Kidney (tissue), 14 donors: Measurements from ENCODE around the gene FGD3. TPM values are rescaled to one million over a fixed set of nuclear protein-coding genes. Genes with fewer than 3 reads are reported as not detected.

Experiments
- DNase-seq, 5 donors: peaks; one replicate each; pipeline ENCODE4 v3.0.0-alpha.2; 2013 to 2020
- FAIRE-seq: peaks from 2 replicates; lab custom pipeline; 2012; peaks lifted over from hg19 to GRCh38; lab: Jason Lieb, UNC
- H3K27ac ChIP-seq, 2 donors: one replicate each; pipeline ENCODE4 v1.7.0; 2013; ENCODE audit warnings: low read depth in 2 of 2, low read length in 2 of 2, inconsistent platforms in 1 of 2
- H3K27me3 ChIP-seq: one replicate; pipeline ENCODE4 v1.7.1; 2013; ENCODE audit warnings: low read length, inconsistent platforms; ENCODE audit not compliant: control insufficient read depth, insufficient read depth
- H3K36me3 ChIP-seq, 3 donors: one replicate each; pipeline versions ENCODE4 v1.7.0 to v1.7.1; 2013; ENCODE audit warnings: low read length in 3 of 3, control low read depth in 1 of 3, inconsistent platforms in 1 of 3; ENCODE audit not compliant: insufficient read depth in 3 of 3, control insufficient read depth in 2 of 3
- H3K4me1 ChIP-seq, 3 donors: one replicate each; pipeline versions ENCODE4 v1.7.0 to v1.7.1; 2013; ENCODE audit warnings: low read length in 3 of 3, inconsistent platforms in 1 of 3, low read depth in 1 of 3; ENCODE audit not compliant: control insufficient read depth in 2 of 3, insufficient read depth in 2 of 3
- H3K4me3 ChIP-seq, 3 donors: one replicate each; pipeline versions ENCODE4 v1.7.0 to v1.8.1; 2013; ENCODE audit warnings: low read length in 3 of 3, control low read depth in 1 of 3, inconsistent platforms in 1 of 3
- H3K9ac ChIP-seq, 3 donors: one replicate each; pipeline versions ENCODE4 v1.7.0 to v1.7.1; 2013; ENCODE audit warnings: low read length in 3 of 3, control low read depth in 1 of 3, inconsistent platforms in 1 of 3
- H3K9me3 ChIP-seq, 3 donors: one replicate each; pipeline versions ENCODE4 v1.7.0 to v1.7.1; 2013; ENCODE audit warnings: low read length in 3 of 3, control low read depth in 1 of 3, inconsistent platforms in 1 of 3; ENCODE audit not compliant: control insufficient read depth in 2 of 3, insufficient read depth in 1 of 3
- CTCF ChIP-seq: IDR thresholded peaks from 3 replicates; pipeline ENCODE4 v1.5.1; 2012; ENCODE audit warnings: mild to moderate bottlenecking, moderate library complexity, borderline replicate concordance; ENCODE audit not compliant: insufficient read depth; ENCODE audit errors: extremely low read depth
- intact Hi-C: fragments of 100-400 bp; cut with DNase I; formaldehyde crosslinking; loops from one replicate; pipeline ENCODE4 v1.11.1; 2022
- polyA plus RNA-seq: library from polyadenylated mRNA; stranded (reverse); fragments of 350-450 nt; fragmentation: Illumina TruSeq; extraction: RNeasy Lipid Tissue Mini Kit (QIAGEN cat#74804); gene quantifications from one replicate; pipeline ENCODE4 v1.2.3, GENCODE V29; 2014; ENCODE audit warnings: low read depth, low replicate concordance; ENCODE audit not compliant: insufficient read depth
- total RNA-seq: library from RNA; stranded (reverse); fragmentation: NEBNext Ultra II Directional; extraction: Animal tissue kit (Norgen Biotek cat#: 25700); gene quantifications from one replicate; pipeline ENCODE4 v1.2.1, GENCODE V29; 2021
- donor health status: control.
- donor health status: control.
- donor health status: control.
- donor health status: control.
- donor health status: control.
- donor health status: DM: yes; HTN: yes; CAD: no.
- donor health status: Normal renal cell carcinoma (clear cell type).

The FGD3 gene
- total and polyA plus RNA-seq, 2 donors from 2014 or later, result 7.4 to 12.1 TPM

DNA sequence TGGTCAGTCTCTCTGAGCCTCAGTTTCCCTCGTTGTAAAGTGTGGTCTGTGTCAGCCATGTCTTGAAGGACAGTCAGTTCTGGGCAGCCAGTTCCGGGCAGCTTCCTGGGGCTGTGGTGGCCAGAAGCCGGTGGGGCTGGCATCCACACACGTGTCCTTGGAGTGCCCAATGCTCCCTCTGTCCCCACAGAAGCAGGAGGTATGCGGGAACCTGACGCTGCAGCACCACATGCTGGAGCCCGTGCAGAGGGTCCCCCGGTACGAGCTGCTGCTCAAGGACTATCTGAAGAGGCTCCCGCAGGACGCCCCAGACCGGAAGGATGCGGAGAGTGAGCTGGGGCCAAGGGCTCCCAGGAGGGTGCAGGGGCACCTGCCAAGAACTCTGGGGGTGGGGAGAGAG, 62.7 kb downstream of the FGD3 start:
- H3K27me3 ChIP-seq, result no peaks in the 10 kb centered on the region
- H3K9me3 ChIP-seq, result no peaks in the 10 kb centered on the region
- intact Hi-C loops, result no loop called here
- no peak overlapping the region for H3K4me3 ChIP-seq
- H3K4me1 ChIP-seq, result no peaks in the 10 kb centered on the region
- DNase-seq (no peak), FAIRE-seq (no peak)
- no peak overlapping the region for H3K27ac ChIP-seq
- no peak for TF ChIP-seq CTCF
- H3K9ac ChIP-seq, result no peak overlapping the region
- H3K36me3 ChIP-seq, result no peaks in the 10 kb centered on the region

- intact Hi-C loops, result no loop called here
- TF ChIP-seq CTCF, result no peak
- Histone ChIP-seq H3K4me1 (no peaks in the 10 kb centered on the region), H3K27me3 (no peaks in the 10 kb centered on the region), H3K9me3 (no peaks in the 10 kb centered on the region), H3K4me3 (no peak overlapping the region), H3K36me3 (no peaks in the 10 kb centered on the region), H3K9ac (no peak overlapping the region), H3K27ac (no peak overlapping the region)
- DNase-seq (no peak), FAIRE-seq (no peak)
Observed at GRCh38 chr9:93010704-93011103, 63.4 kb downstream of the FGD3 start.

- Histone ChIP-seq H3K4me1 (no peaks in the 10 kb centered on the region), H3K36me3 (no peaks in the 10 kb centered on the region), H3K9ac (no peak overlapping the region), H3K4me3 (no peak overlapping the region), H3K27me3 (no peaks in the 10 kb centered on the region), H3K27ac (no peak overlapping the region), H3K9me3 (no peaks in the 10 kb centered on the region)
- TF ChIP-seq CTCF, result no peak
- intact Hi-C loops, result no loop called here
- no peak for FAIRE-seq
- DNase-seq, result no peak
Observed at GRCh38 chr9:93011114-93011513, 63.8 kb downstream of the FGD3 start.

DNA sequence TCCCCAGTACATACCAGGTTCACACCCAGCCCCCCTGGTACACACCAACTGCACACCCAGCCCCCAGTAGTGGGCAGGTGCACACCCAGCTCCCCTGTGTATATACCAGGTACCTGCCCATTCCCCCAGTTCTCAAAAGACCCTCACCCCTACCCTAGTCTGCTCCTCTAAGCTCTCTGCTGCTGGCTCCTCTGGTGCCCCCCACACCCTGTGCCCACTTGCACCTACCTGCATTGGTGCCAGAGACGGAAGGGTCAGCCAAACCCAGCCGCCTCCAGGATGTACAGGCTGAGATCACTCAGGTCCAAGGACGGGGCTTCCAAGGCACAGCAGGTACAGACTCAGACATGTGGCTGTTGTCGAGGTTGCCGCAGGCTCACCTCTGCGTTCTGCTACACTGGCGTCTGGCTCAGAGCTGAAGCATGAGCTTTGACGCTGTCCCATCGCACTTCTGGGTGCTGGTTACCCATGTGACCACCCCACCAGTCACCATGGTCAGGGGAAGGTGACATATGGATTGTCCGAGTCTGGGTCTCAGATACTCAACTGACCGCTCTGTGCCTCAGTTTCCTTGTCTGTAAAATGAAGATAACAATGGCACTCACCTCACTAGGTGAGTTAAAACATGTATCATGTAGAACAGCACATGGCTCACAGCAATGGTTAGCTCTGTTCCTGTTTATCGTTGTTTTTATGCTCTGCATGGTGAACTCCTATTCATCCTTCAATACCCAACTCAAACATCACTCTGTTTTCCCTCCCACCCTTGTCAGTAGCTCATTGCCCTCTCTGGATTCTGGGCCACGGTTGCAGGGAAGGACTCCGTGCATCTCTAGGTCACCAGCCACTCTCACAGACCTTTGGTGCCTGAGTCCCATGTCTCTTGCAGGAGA, 65.9 kb downstream of the FGD3 start:
- FAIRE-seq, result no peak
- Histone ChIP-seq H3K4me1 (no peaks in the 10 kb centered on the region), H3K4me3 (no peak overlapping the region), H3K9me3 (no peaks in the 10 kb centered on the region), H3K36me3 (no peaks in the 10 kb centered on the region), H3K27ac (no peak overlapping the region), H3K27me3 (no peaks in the 10 kb centered on the region), H3K9ac (no peak overlapping the region)
- intact Hi-C loops, result no loop called here
- TF ChIP-seq CTCF, result no peak
- no peak for DNase-seq
